Activated CD8-positive, alpha-beta memory T cell treated with anti-CD3 and anti-CD28 coated beads, Interleukin-2, amount 50 U/mL, for 24 hours (primary cell): ENCODE measurements around the gene GLIS1.

ENCODE experiments used
- DNase-seq: peaks from one replicate; pipeline ENCODE4 v3.0.0-alpha.2; 2020; ENCODE audit errors: extremely low read depth

GLIS1 gene

GRCh38 chr1:53486395-53487026 lies 252.5 kb downstream of the GLIS1 start:
- DNase-seq, result no peak

GRCh38 chr1:53485478-53486394 lies 253.2 kb downstream of the GLIS1 start:
- peak; percentile 23 for DNase-seq

- DNase-seq, result no peak
Observed at GRCh38 chr1:53484705-53485477, 254.1 kb downstream of the GLIS1 start.

GRCh38 chr1:53483656-53484055 lies 255.3 kb downstream of the GLIS1 start:
- no peak for DNase-seq

GRCh38 chr1:53483170-53483569 lies 255.8 kb downstream of the GLIS1 start:
- DNase-seq, result no peak

GRCh38 chr1:53482441-53483153 lies 256.4 kb downstream of the GLIS1 start:
- no peak for DNase-seq

- DNase-seq, result no peak
Observed at GRCh38 chr1:53481456-53481855, 257.5 kb downstream of the GLIS1 start.

- no peak for DNase-seq
Observed at GRCh38 chr1:53480678-53481077, 258.3 kb downstream of the GLIS1 start.

- no peak for DNase-seq
Observed at GRCh38 chr1:53478502-53478818, 260.5 kb downstream of the GLIS1 start.

- no peak for DNase-seq
Observed at GRCh38 chr1:53477651-53478501, 261.1 kb downstream of the GLIS1 start.

GRCh38 chr1:53476579-53476978 lies 262.4 kb downstream of the GLIS1 start:
- no peak for DNase-seq

- DNase-seq, result no peak
Observed at GRCh38 chr1:53475664-53476063, 263.3 kb downstream of the GLIS1 start.

- no peak for DNase-seq
Observed at GRCh38 chr1:53473463-53473862, 265.5 kb downstream of the GLIS1 start.

GRCh38 chr1:53471000-53471399 lies 268.0 kb downstream of the GLIS1 start:
- DNase-seq, result no peak

GRCh38 chr1:53470584-53470983 lies 268.4 kb downstream of the GLIS1 start:
- no peak for DNase-seq

- DNase-seq, result no peak
Observed at GRCh38 chr1:53470155-53470554, 268.8 kb downstream of the GLIS1 start.

GRCh38 chr1:53469373-53469772 lies 269.6 kb downstream of the GLIS1 start:
- no peak for DNase-seq

GRCh38 chr1:53468374-53468773 lies 270.6 kb downstream of the GLIS1 start:
- no peak for DNase-seq

GRCh38 chr1:53467391-53467790 lies 271.6 kb downstream of the GLIS1 start:
- no peak for DNase-seq

- no peak for DNase-seq
Observed at GRCh38 chr1:53465023-53465957, 273.7 kb downstream of the GLIS1 start.
